ENCODE results near the gene ATP5PO.
"Not testable (repeated sequence)": the region's sequence is repeated elsewhere in the genome, so short reads cannot be mapped to it uniquely, and the experiment has no call there.

Gene ATP5PO

GRCh38 chr21:33940164-33940880 is 24.7 kb upstream of the ATP5PO start:
- DNase-seq (ENCODE audit: low spot score), result peak; percentile 20

- no peak for DNase-seq (ENCODE audit: low spot score)
Measured at GRCh38 chr21:33939226-33939625, 23.6 kb upstream of the ATP5PO start.

GRCh38 chr21:33938381-33938780 is 22.8 kb upstream of the ATP5PO start:
- DNase-seq (ENCODE audit: low spot score), result no peak

GRCh38 chr21:33937931-33938339 is 22.3 kb upstream of the ATP5PO start:
- peak; percentile 67 for DNase-seq (ENCODE audit: low spot score)

- no peak for DNase-seq (ENCODE audit: low spot score)
Measured at GRCh38 chr21:33937146-33937545, 21.5 kb upstream of the ATP5PO start.

- no peak for DNase-seq (ENCODE audit: low spot score)
Measured at GRCh38 chr21:33936301-33937038, 20.9 kb upstream of the ATP5PO start.

GRCh38 chr21:33932731-33933130 is 17.1 kb upstream of the ATP5PO start:
- DNase-seq (ENCODE audit: low spot score), result no peak

- no peak for DNase-seq (ENCODE audit: low spot score)
Measured at GRCh38 chr21:33931799-33932390, 16.3 kb upstream of the ATP5PO start.

- DNase-seq (ENCODE audit: low spot score), result peak; percentile 60
Measured at GRCh38 chr21:33931052-33931798, 15.6 kb upstream of the ATP5PO start.

GRCh38 chr21:33926248-33926647 is 10.6 kb upstream of the ATP5PO start:
- DNase-seq (ENCODE audit: low spot score), result not testable (repeated sequence)

GRCh38 chr21:33924766-33925100 is 9.1 kb upstream of the ATP5PO start:
- DNase-seq (ENCODE audit: low spot score), result no peak

GRCh38 chr21:33924079-33924765 is 8.6 kb upstream of the ATP5PO start:
- peak; percentile 89 for DNase-seq (ENCODE audit: low spot score)

- DNase-seq (ENCODE audit: low spot score), result no peak
Measured at GRCh38 chr21:33917421-33917820, 1.8 kb upstream of the ATP5PO start.

- DNase-seq (ENCODE audit: low spot score), result no peak
Measured at GRCh38 chr21:33916200-33916567, 580 bp upstream of the ATP5PO start.

- DNase-seq (ENCODE audit: low spot score), result no peak
Measured at GRCh38 chr21:33914188-33914587, 1.4 kb downstream of the ATP5PO start.

GRCh38 chr21:33909756-33910155 is 5.8 kb downstream of the ATP5PO start:
- DNase-seq (ENCODE audit: low spot score), result no peak

- no peak for DNase-seq (ENCODE audit: low spot score)
Measured at GRCh38 chr21:33908760-33909159, 6.8 kb downstream of the ATP5PO start.

GRCh38 chr21:33904041-33904440 is 11.6 kb downstream of the ATP5PO start:
- no peak for DNase-seq (ENCODE audit: low spot score)

- DNase-seq (ENCODE audit: low spot score), result no peak
Measured at GRCh38 chr21:33902349-33902748, 13.3 kb downstream of the ATP5PO start.

- no peak for DNase-seq (ENCODE audit: low spot score)
Measured at GRCh38 chr21:33901412-33902288, 14.0 kb downstream of the ATP5PO start.

- no peak for DNase-seq (ENCODE audit: low spot score)
Measured at GRCh38 chr21:33899199-33899598, 16.4 kb downstream of the ATP5PO start.

Measured in activated CD4-positive, alpha-beta T cell treated with anti-CD3 and anti-CD28 coated beads, Interleukin-2, Interleukin-4, amounts not matched to agents 100 ng/mL and 50 ng/mL, durations not matched to agents 16 hours and 8 hours (primary cell).